Ishikawa (cell line): ENCODE results near the gene IGF2BP3.

Experiments used
- CEBPB ChIP-seq: IDR thresholded peaks from 2 replicates; pipeline ENCODE4 v1.6.1; 2012
- CREB1 ChIP-seq: IDR thresholded peaks from 2 replicates; pipeline ENCODE4 v1.6.1; 2012; ENCODE audit warnings: low read depth
- EGR1 ChIP-seq: IDR thresholded peaks from 2 replicates; pipeline ENCODE4 v1.6.1; 2012
- EP300 ChIP-seq: IDR thresholded peaks from 2 replicates; pipeline ENCODE4 v1.6.1; 2012; ENCODE audit warnings: borderline replicate concordance
- FOXM1 ChIP-seq: IDR thresholded peaks from 2 replicates; pipeline ENCODE4 v1.6.1; 2012; ENCODE audit warnings: low read depth, borderline replicate concordance
- MAX ChIP-seq: IDR thresholded peaks from 2 replicates; pipeline ENCODE4 v1.6.1; 2012
- NFIC ChIP-seq: IDR thresholded peaks from 2 replicates; pipeline ENCODE4 v1.6.1; 2012
- RAD21 ChIP-seq: IDR thresholded peaks from 2 replicates; pipeline ENCODE4 v1.6.1; 2012; ENCODE audit warnings: low read depth
- REST ChIP-seq: IDR thresholded peaks from 2 replicates; pipeline ENCODE4 v1.6.1; 2012; ENCODE audit warnings: low read depth, mild to moderate bottlenecking
- TAF1 ChIP-seq: IDR thresholded peaks from 2 replicates; pipeline ENCODE4 v1.6.1; 2012; ENCODE audit warnings: low read depth, mild to moderate bottlenecking
- TCF12 ChIP-seq: IDR thresholded peaks from 2 replicates; pipeline ENCODE4 v1.6.1; 2012; ENCODE audit warnings: low read depth
- TEAD4 ChIP-seq: IDR thresholded peaks from 2 replicates; pipeline ENCODE4 v1.6.1; 2012
- USF1 ChIP-seq: IDR thresholded peaks from 2 replicates; pipeline ENCODE4 v1.6.1; 2012
- YY1 ChIP-seq: IDR thresholded peaks from 2 replicates; pipeline ENCODE4 v1.6.1; 2012; ENCODE audit warnings: low read depth
- ZBTB7A ChIP-seq: IDR thresholded peaks from 2 replicates; pipeline ENCODE4 v1.6.1; 2012; ENCODE audit warnings: low read depth

The IGF2BP3 gene

GRCh38 chr7:23372611-23373010 lies 97.7 kb downstream of the IGF2BP3 start:
- TF ChIP-seq MAX (no peak), YY1 (no peak), FOXM1 (no peak), NFIC (no peak), ZBTB7A (no peak), EP300 (no peak), USF1 (no peak), TEAD4 (no peak), TCF12 (no peak), TAF1 (no peak), EGR1 (no peak), CEBPB (no peak), REST (no peak), RAD21 (no peak), CREB1 (no peak)

GRCh38 chr7:23371654-23372053 lies 98.6 kb downstream of the IGF2BP3 start:
- TF ChIP-seq ZBTB7A, result no peak
- TF ChIP-seq TEAD4, result no peak
- 0 out of 2 replicates have a peak, but pooled peaks have one; percentile 37 for TF ChIP-seq USF1
- TF ChIP-seq REST, result no peak

GRCh38 chr7:23369695-23370404 lies 100.4 kb downstream of the IGF2BP3 start:
- TF ChIP-seq EP300, result no peak

GRCh38 chr7:23369100-23369499 lies 101.2 kb downstream of the IGF2BP3 start:
- TF ChIP-seq ZBTB7A (no peak), RAD21 (no peak), MAX (no peak), EP300 (no peak)

- TF ChIP-seq MAX, result no peak
- no peak for TF ChIP-seq CEBPB
- TF ChIP-seq TAF1, result no peak
- TF ChIP-seq TCF12, result no peak
- TF ChIP-seq NFIC, result no peak
Observed at GRCh38 chr7:23358152-23358674, 112.1 kb downstream of the IGF2BP3 start.

- TF ChIP-seq REST (no peak), CREB1 (no peak), EGR1 (no peak), NFIC (peak; percentile 79), CEBPB (peak; percentile 76), TAF1 (no peak), MAX (no peak), FOXM1 (peak; percentile 77), YY1 (0 out of 2 replicates have a peak, but pooled peaks have one; percentile 11), RAD21 (peak; percentile 64), USF1 (no peak), EP300 (peak; percentile 75), ZBTB7A (no peak), TEAD4 (peak; percentile 43; the same call in 1 of the 2 replicates), TCF12 (peak; percentile 57; the same call in 1 of the 2 replicates)
Observed at GRCh38 chr7:23357190-23358093, 112.8 kb downstream of the IGF2BP3 start.
